DND-41 (cell line): Measurements from ENCODE around the gene SCT.

Experiments
- ATAC-seq: fragments of 200-7000 bp; cut with Tn5 transposase; 3 replicates; pipeline ENCODE4 v1.9.1; 2021; ENCODE audit warnings: low read depth; ENCODE audit not compliant: insufficient read depth
- DNase-seq: peaks from one replicate; pipeline ENCODE4 v3.0.0-alpha.2; 2020
- H2AFZ ChIP-seq: 2 replicates; pipeline ENCODE4 v1.6.0; 2012; ENCODE audit warnings: low read depth, low read length
- H3K27ac ChIP-seq: 2 replicates; pipeline ENCODE4 v1.5.1; 2012; ENCODE audit warnings: low read length, inconsistent platforms
- H3K27me3 ChIP-seq: fragments of 200-600 bp; sonication (generic); 2 replicates; pipeline ENCODE4 v1.6.0; 2012; ENCODE audit warnings: low read length, mild to moderate bottlenecking, inconsistent platforms; ENCODE audit not compliant: insufficient read depth, poor library complexity
- H3K36me3 ChIP-seq: 2 replicates; pipeline ENCODE4 v1.5.1; 2012; ENCODE audit warnings: low read length, inconsistent platforms; ENCODE audit not compliant: insufficient read depth
- H3K4me1 ChIP-seq: 2 replicates; pipeline ENCODE4 v1.5.1; 2012; ENCODE audit warnings: mild to moderate bottlenecking, low read length; ENCODE audit not compliant: insufficient read depth
- H3K4me2 ChIP-seq: 2 replicates; pipeline ENCODE4 v1.6.0; 2012; ENCODE audit warnings: mild to moderate bottlenecking, moderate library complexity, low read length, inconsistent platforms; ENCODE audit not compliant: insufficient read depth
- H3K4me3 ChIP-seq, 2 experiments: fragments of 200-600 bp in 1 of 2; shearing (Covaris generic) in 1 of 2; 2 replicates each; pipeline ENCODE4 v1.5.1; 2012 to 2016; ENCODE audit warnings: inconsistent platforms in 2 of 2, low read length in 2 of 2, mild to moderate bottlenecking in 2 of 2, low read depth in 1 of 2, moderate library complexity in 1 of 2
- H3K79me2 ChIP-seq: 2 replicates; pipeline ENCODE4 v1.6.0; 2012; ENCODE audit warnings: low read length, inconsistent platforms; ENCODE audit not compliant: insufficient read depth
- H3K9ac ChIP-seq: 2 replicates; pipeline ENCODE4 v1.6.0; 2012; ENCODE audit warnings: low read depth, mild to moderate bottlenecking, inconsistent platforms, low read length, moderate library complexity
- H3K9me3 ChIP-seq: 2 replicates; pipeline ENCODE4 v1.5.1; 2012; ENCODE audit warnings: low read length, moderate library complexity, mild to moderate bottlenecking, inconsistent platforms; ENCODE audit not compliant: insufficient read depth, severe bottlenecking
- H4K20me1 ChIP-seq: 2 replicates; pipeline ENCODE4 v1.6.0; 2012; ENCODE audit warnings: low read length; ENCODE audit not compliant: insufficient read depth
- CTCF ChIP-seq: IDR thresholded peaks from 2 replicates; pipeline ENCODE4 v1.5.1; 2012; ENCODE audit warnings: borderline replicate concordance, low read length, moderate library complexity, mild to moderate bottlenecking; ENCODE audit not compliant: poor library complexity, severe bottlenecking; ENCODE audit errors: extremely low read depth
- EZH2 ChIP-seq: IDR thresholded peaks from 3 replicates; pipeline ENCODE4 v1.6.1; 2012; ENCODE audit warnings: borderline replicate concordance, low read depth, mild to moderate bottlenecking, moderate library complexity, low read length, inconsistent platforms; ENCODE audit not compliant: severe bottlenecking

The SCT gene

GRCh38 chr11:605286-606129, 21.5 kb downstream of the SCT start:
- Histone ChIP-seq H3K4me2 (no peak overlapping the region), H2AFZ (no peak overlapping the region), H3K36me3 (peaks cover 97% of the 10 kb centered on the region), H3K9ac (no peak overlapping the region), H3K4me3 (no peak overlapping the region), H3K4me1 (no peaks in the 10 kb centered on the region), H3K27me3 (no peaks in the 10 kb centered on the region), H3K9me3 (no peaks in the 10 kb centered on the region), H4K20me1 (peaks cover 56% of the 10 kb centered on the region), H3K27ac (no peak overlapping the region), H3K79me2 (peaks cover 11% of the 10 kb centered on the region)
- TF ChIP-seq EZH2 (no peak), CTCF (no peak)
- ATAC-seq (no peak), DNase-seq (no peak)

GRCh38 chr11:603154-603553, 23.8 kb downstream of the SCT start:
- H3K9ac ChIP-seq: no peak overlapping the region
- H2AFZ ChIP-seq: no peak overlapping the region
- ATAC-seq (no peak), DNase-seq (no peak)
- H3K4me2 ChIP-seq: no peak overlapping the region
- H3K4me3 ChIP-seq: no peak overlapping the region
- H4K20me1 ChIP-seq: peaks cover 44% of the 10 kb centered on the region
- H3K36me3 ChIP-seq: peaks cover 95% of the 10 kb centered on the region
- no peaks in the 10 kb centered on the region for H3K27me3 ChIP-seq
- no peaks in the 10 kb centered on the region for H3K9me3 ChIP-seq
- H3K4me1 ChIP-seq: no peaks in the 10 kb centered on the region
- H3K79me2 ChIP-seq: peaks cover 13% of the 10 kb centered on the region
- H3K27ac ChIP-seq: no peak overlapping the region
- TF ChIP-seq EZH2 (no peak), CTCF (no peak)

GRCh38 chr11:601573-602245, 25.3 kb downstream of the SCT start:
- peaks cover 57% of the 10 kb centered on the region for H4K20me1 ChIP-seq
- H3K9me3 ChIP-seq: no peaks in the 10 kb centered on the region
- no peak overlapping the region for H3K4me3 ChIP-seq
- no peaks in the 10 kb centered on the region for H3K27me3 ChIP-seq
- H3K27ac ChIP-seq: no peak overlapping the region
- H3K79me2 ChIP-seq: peaks cover 25% of the 10 kb centered on the region
- ATAC-seq (no peak), DNase-seq (no peak)
- no peak for TF ChIP-seq EZH2
- TF ChIP-seq CTCF: no peak
- no peak overlapping the region for H3K9ac ChIP-seq
- no peak overlapping the region for H2AFZ ChIP-seq
- H3K4me2 ChIP-seq: no peak overlapping the region
- H3K4me1 ChIP-seq: no peaks in the 10 kb centered on the region
- H3K36me3 ChIP-seq: peaks cover 95% of the 10 kb centered on the region
